GM23338 (cell line): ENCODE results near the gene PFKM. TPM values are rescaled to one million over a fixed set of nuclear protein-coding genes. Genes with fewer than 3 reads are reported as not detected.

Experiments used
- ATAC-seq: fragments of 200-7000 bp; cut with Tn5 transposase; 3 replicates; pipeline ENCODE4 v1.9.1; 2020
- DNase-seq: peaks from one replicate; pipeline ENCODE4 v3.0.0-alpha.2; 2015; ENCODE audit warnings: low spot score
- H2AFZ ChIP-seq: fragments of 200-600 bp; sonication (generic); 2 replicates; pipeline ENCODE4 v1.8.0; 2016; ENCODE audit warnings: antibody characterized with exemption, mild to moderate bottlenecking, moderate library complexity
- H3F3A ChIP-seq: fragments of 200-600 bp; sonication (generic); replicated peaks from 2 replicates; pipeline ENCODE4 v1.8.0; 2017; ENCODE audit warnings: antibody characterized with exemption, mixed run types, low read depth
- H3K27ac ChIP-seq: fragments of 200-600 bp; sonication (generic); 2 replicates; pipeline ENCODE4 v1.6.1; 2016; ENCODE audit warnings: low read depth
- H3K27me3 ChIP-seq: fragments of 200-600 bp; sonication (generic); 2 replicates; pipeline ENCODE4 v1.8.0; 2016; ENCODE audit warnings: mild to moderate bottlenecking, mixed run types, moderate library complexity; ENCODE audit not compliant: insufficient read depth
- H3K36me3 ChIP-seq: fragments of 200-600 bp; sonication (generic); 2 replicates; pipeline ENCODE4 v1.8.0; 2016; ENCODE audit warnings: mild to moderate bottlenecking; ENCODE audit not compliant: insufficient read depth
- H3K4me1 ChIP-seq: fragments of 200-600 bp; sonication (generic); 2 replicates; pipeline ENCODE4 v1.8.0; 2016; ENCODE audit warnings: mild to moderate bottlenecking, moderate library complexity; ENCODE audit not compliant: insufficient read depth
- H3K4me2 ChIP-seq: fragments of 200-600 bp; sonication (generic); 2 replicates; pipeline ENCODE4 v1.7.1; 2017; ENCODE audit warnings: mixed run types
- H3K4me3 ChIP-seq: fragments of 200-600 bp; sonication (generic); 2 replicates; pipeline ENCODE4 v1.6.1; 2016; ENCODE audit warnings: mixed run types
- H3K79me2 ChIP-seq: fragments of 200-600 bp; sonication (generic); replicated peaks from 2 replicates; pipeline ENCODE4 v1.8.0; 2017; ENCODE audit warnings: mild to moderate bottlenecking; ENCODE audit not compliant: insufficient read depth
- H3K9me2 ChIP-seq: fragments of 200-600 bp; sonication (generic); 2 replicates; pipeline ENCODE4 v1.8.0; 2017; ENCODE audit not compliant: insufficient read depth
- H4K20me1 ChIP-seq: fragments of 200-600 bp; sonication (generic); replicated peaks from 2 replicates; pipeline ENCODE4 v1.8.0; 2017; ENCODE audit warnings: mild to moderate bottlenecking; ENCODE audit not compliant: insufficient read depth
- H3K27ac Mint-ChIP-seq: 2 replicates; pipeline ENCODE4 v1.8.0; 2020; ENCODE audit warnings: inconsistent platforms, mild to moderate bottlenecking, moderate library complexity, mixed read lengths
- H3K27me3 Mint-ChIP-seq: 3 replicates; pipeline ENCODE4 v1.8.0; 2022; ENCODE audit warnings: low read depth, mild to moderate bottlenecking, moderate library complexity, mixed read lengths, inconsistent platforms; ENCODE audit not compliant: insufficient read depth, poor library complexity
- H3K36me3 Mint-ChIP-seq: 3 replicates; pipeline ENCODE4 v1.8.0; 2021; ENCODE audit warnings: low read depth, mild to moderate bottlenecking, inconsistent platforms, moderate library complexity, mixed read lengths
- H3K4me1 Mint-ChIP-seq: 3 replicates; pipeline ENCODE4 v1.8.0; 2020; ENCODE audit warnings: mild to moderate bottlenecking, inconsistent platforms, mixed read lengths
- H3K4me3 Mint-ChIP-seq: 3 replicates; pipeline ENCODE4 v1.8.0; 2021; ENCODE audit warnings: moderate library complexity, mild to moderate bottlenecking, inconsistent platforms, mixed read lengths
- H3K9me3 Mint-ChIP-seq: 3 replicates; pipeline ENCODE4 v1.8.0; 2020; ENCODE audit warnings: moderate library complexity, mild to moderate bottlenecking, inconsistent platforms, mixed read lengths
- CREB1 ChIP-seq: fragments of 250-450 bp; sonication (Bioruptor Pico); IDR thresholded peaks from 2 replicates; pipeline ENCODE4 v1.5.0; 2020; ENCODE audit warnings: low read depth, mild to moderate bottlenecking, moderate library complexity
- EZH2 ChIP-seq: fragments of 200-600 bp; sonication (generic); IDR thresholded peaks from one replicate; pipeline ENCODE4 v1.8.0; 2017; ENCODE audit warnings: antibody characterized with exemption, mild to moderate bottlenecking, low read depth; ENCODE audit not compliant: unreplicated experiment
- EZH2phosphoT487 ChIP-seq: fragments of 200-600 bp; sonication (generic); IDR thresholded peaks from one replicate; pipeline ENCODE4 v1.8.1; 2018; ENCODE audit warnings: antibody characterized with exemption; ENCODE audit not compliant: unreplicated experiment
- JUNB ChIP-seq: IDR thresholded peaks from one replicate; pipeline ENCODE4 v1.6.1; 2016; ENCODE audit warnings: antibody characterized with exemption; ENCODE audit not compliant: unreplicated experiment
- NANOG ChIP-seq: IDR thresholded peaks from 2 replicates; pipeline ENCODE4 v1.6.1; 2016; ENCODE audit warnings: antibody characterized with exemption, borderline replicate concordance
- POLR2AphosphoS5 ChIP-seq: IDR thresholded peaks from 2 replicates; pipeline ENCODE4 v1.6.1; 2016; ENCODE audit warnings: antibody characterized with exemption, low read depth
- STAT1 ChIP-seq: IDR thresholded peaks from one replicate; pipeline ENCODE4 v1.6.1; 2016; ENCODE audit warnings: antibody characterized with exemption; ENCODE audit not compliant: unreplicated experiment
- ZNF114 ChIP-seq: fragments of 250-450 bp; sonication (Bioruptor Pico); IDR thresholded peaks from 2 replicates; pipeline ENCODE4 v1.5.0; 2020; ENCODE audit warnings: mild to moderate bottlenecking, moderate library complexity
- ZNF331 ChIP-seq: fragments of 250-450 bp; sonication (Bioruptor Pico); IDR thresholded peaks from 2 replicates; pipeline ENCODE4 v1.5.0; 2020; ENCODE audit warnings: low read depth, mild to moderate bottlenecking, moderate library complexity
- polyA plus RNA-seq: library from polyadenylated mRNA; unstranded; fragments of >200 nt; fragmentation: Nextera tagmentation; extraction: Ambion mirVana; gene quantifications from 2 replicates; pipeline ENCODE4 v1.2.1, GENCODE V29; 2016
- total RNA-seq: library from RNA; depleted of rRNA; stranded (reverse); fragments of >200 nt; shearing (Covaris generic); gene quantifications from 2 replicates; pipeline ENCODE4 v1.2.3, GENCODE V29; 2014
- TF ChIP-seq, protein P1 (sequence below): IDR thresholded peaks from 2 replicates; pipeline ENCODE4 v1.6.1; 2016; ENCODE audit warnings: antibody characterized with exemption
- TF ChIP-seq, protein P2 (sequence below), 2 experiments: fragments of 200-600 bp in 1 of 2; sonication (generic) in 1 of 2; conservative IDR thresholded peaks; 2 replicates each; pipeline versions ENCODE4 v1.5.1 to v1.6.1; 2016 to 2017; ENCODE audit warnings: antibody characterized with exemption in 2 of 2, low read depth in 2 of 2, mild to moderate bottlenecking in 2 of 2, moderate library complexity in 1 of 2
- TF ChIP-seq, protein P3 (sequence below): IDR thresholded peaks from one replicate; pipeline ENCODE4 v1.6.1; 2018; ENCODE audit warnings: antibody characterized with exemption; ENCODE audit not compliant: unreplicated experiment
- TF ChIP-seq, protein P4 (sequence below): fragments of 250-450 bp; sonication (Bioruptor Pico); IDR thresholded peaks from 2 replicates; pipeline ENCODE4 v1.5.0; 2020; ENCODE audit warnings: mild to moderate bottlenecking, moderate library complexity

The PFKM gene
- total and polyA plus RNA-seq, 2 experiments from 2014 or later, result 47.2 to 82.5 TPM

DNA sequence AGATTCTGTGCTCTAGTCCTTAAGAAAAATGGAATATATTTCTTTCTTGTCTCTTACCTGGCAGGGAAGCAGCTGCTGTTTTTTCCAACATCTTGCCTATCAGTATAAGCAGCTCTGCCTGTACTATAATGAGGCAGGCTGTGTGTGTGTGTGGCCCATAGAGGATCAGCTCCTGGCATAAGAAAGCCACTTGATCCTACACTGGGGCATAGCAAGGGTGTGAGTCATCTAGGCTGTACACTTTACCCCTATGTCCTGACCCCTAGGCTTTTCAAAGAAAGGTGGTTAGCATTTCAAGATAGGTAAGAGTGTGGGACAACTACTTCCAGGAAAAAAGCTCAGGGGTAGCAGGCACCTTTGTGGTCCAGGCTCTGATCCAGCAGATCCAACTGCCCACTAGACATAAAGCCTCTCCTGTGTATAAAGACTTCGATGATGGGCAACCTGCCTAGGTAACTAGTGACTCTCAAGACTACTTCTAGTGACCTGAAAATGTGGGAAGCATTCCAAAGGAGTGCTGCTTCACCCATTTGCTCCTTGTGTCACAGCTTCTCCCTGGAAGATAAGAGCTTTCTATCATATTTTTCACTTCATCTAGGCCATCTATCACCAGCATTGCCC lies 8.4 kb upstream of the PFKM start:
- Histone ChIP-seq H3K4me1 (peaks cover 7% of the 10 kb centered on the region; the same call in 1 of the 2 replicates), H3K9me2 (no peaks in the 10 kb centered on the region), H3K79me2 (no peaks in the 10 kb centered on the region), H4K20me1 (no peaks in the 10 kb centered on the region), H3K4me3 (no peak overlapping the region), H2AFZ (no peak overlapping the region), H3K27me3 (peaks cover 20% of the 10 kb centered on the region), H3K36me3 (no peaks in the 10 kb centered on the region), H3K4me2 (no peak overlapping the region), H3K27ac (no peak overlapping the region), H3F3A (peaks cover 8% of the 10 kb centered on the region; the same call in 1 of the 2 replicates)
- Mint-ChIP-seq H3K4me3 (no peak overlapping the region), H3K36me3 (no peaks in the 10 kb centered on the region), H3K4me1 (peaks cover 7% of the 10 kb centered on the region), H3K27me3 (peaks cover 6% of the 10 kb centered on the region), H3K27ac (no peak overlapping the region), H3K9me3 (peaks cover 8% of the 10 kb centered on the region; the same call in 2 of the 3 replicates)
- ATAC-seq, result no peak
- DNase-seq, result no peak
- TF ChIP-seq, protein P1, sequence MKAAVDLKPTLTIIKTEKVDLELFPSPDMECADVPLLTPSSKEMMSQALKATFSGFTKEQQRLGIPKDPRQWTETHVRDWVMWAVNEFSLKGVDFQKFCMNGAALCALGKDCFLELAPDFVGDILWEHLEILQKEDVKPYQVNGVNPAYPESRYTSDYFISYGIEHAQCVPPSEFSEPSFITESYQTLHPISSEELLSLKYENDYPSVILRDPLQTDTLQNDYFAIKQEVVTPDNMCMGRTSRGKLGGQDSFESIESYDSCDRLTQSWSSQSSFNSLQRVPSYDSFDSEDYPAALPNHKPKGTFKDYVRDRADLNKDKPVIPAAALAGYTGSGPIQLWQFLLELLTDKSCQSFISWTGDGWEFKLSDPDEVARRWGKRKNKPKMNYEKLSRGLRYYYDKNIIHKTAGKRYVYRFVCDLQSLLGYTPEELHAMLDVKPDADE, result no peak
- TF ChIP-seq, protein P2, sequence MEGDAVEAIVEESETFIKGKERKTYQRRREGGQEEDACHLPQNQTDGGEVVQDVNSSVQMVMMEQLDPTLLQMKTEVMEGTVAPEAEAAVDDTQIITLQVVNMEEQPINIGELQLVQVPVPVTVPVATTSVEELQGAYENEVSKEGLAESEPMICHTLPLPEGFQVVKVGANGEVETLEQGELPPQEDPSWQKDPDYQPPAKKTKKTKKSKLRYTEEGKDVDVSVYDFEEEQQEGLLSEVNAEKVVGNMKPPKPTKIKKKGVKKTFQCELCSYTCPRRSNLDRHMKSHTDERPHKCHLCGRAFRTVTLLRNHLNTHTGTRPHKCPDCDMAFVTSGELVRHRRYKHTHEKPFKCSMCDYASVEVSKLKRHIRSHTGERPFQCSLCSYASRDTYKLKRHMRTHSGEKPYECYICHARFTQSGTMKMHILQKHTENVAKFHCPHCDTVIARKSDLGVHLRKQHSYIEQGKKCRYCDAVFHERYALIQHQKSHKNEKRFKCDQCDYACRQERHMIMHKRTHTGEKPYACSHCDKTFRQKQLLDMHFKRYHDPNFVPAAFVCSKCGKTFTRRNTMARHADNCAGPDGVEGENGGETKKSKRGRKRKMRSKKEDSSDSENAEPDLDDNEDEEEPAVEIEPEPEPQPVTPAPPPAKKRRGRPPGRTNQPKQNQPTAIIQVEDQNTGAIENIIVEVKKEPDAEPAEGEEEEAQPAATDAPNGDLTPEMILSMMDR (conservative IDR thresholded peaks at IDR 0.05; ENCODE audit: low read depth in 2 of 2), result no peak
- no peak for TF ChIP-seq POLR2AphosphoS5
- TF ChIP-seq, protein P3, sequence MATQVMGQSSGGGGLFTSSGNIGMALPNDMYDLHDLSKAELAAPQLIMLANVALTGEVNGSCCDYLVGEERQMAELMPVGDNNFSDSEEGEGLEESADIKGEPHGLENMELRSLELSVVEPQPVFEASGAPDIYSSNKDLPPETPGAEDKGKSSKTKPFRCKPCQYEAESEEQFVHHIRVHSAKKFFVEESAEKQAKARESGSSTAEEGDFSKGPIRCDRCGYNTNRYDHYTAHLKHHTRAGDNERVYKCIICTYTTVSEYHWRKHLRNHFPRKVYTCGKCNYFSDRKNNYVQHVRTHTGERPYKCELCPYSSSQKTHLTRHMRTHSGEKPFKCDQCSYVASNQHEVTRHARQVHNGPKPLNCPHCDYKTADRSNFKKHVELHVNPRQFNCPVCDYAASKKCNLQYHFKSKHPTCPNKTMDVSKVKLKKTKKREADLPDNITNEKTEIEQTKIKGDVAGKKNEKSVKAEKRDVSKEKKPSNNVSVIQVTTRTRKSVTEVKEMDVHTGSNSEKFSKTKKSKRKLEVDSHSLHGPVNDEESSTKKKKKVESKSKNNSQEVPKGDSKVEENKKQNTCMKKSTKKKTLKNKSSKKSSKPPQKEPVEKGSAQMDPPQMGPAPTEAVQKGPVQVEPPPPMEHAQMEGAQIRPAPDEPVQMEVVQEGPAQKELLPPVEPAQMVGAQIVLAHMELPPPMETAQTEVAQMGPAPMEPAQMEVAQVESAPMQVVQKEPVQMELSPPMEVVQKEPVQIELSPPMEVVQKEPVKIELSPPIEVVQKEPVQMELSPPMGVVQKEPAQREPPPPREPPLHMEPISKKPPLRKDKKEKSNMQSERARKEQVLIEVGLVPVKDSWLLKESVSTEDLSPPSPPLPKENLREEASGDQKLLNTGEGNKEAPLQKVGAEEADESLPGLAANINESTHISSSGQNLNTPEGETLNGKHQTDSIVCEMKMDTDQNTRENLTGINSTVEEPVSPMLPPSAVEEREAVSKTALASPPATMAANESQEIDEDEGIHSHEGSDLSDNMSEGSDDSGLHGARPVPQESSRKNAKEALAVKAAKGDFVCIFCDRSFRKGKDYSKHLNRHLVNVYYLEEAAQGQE, result no peak
- no peak for TF ChIP-seq JUNB
- TF ChIP-seq ZNF114 (CRISPR knock-in tag), result no peak
- TF ChIP-seq CREB1 (CRISPR knock-in tag), result no peak
- TF ChIP-seq EZH2, result no peak
- no peak for TF ChIP-seq NANOG
- TF ChIP-seq STAT1, result no peak
- TF ChIP-seq, protein P4, sequence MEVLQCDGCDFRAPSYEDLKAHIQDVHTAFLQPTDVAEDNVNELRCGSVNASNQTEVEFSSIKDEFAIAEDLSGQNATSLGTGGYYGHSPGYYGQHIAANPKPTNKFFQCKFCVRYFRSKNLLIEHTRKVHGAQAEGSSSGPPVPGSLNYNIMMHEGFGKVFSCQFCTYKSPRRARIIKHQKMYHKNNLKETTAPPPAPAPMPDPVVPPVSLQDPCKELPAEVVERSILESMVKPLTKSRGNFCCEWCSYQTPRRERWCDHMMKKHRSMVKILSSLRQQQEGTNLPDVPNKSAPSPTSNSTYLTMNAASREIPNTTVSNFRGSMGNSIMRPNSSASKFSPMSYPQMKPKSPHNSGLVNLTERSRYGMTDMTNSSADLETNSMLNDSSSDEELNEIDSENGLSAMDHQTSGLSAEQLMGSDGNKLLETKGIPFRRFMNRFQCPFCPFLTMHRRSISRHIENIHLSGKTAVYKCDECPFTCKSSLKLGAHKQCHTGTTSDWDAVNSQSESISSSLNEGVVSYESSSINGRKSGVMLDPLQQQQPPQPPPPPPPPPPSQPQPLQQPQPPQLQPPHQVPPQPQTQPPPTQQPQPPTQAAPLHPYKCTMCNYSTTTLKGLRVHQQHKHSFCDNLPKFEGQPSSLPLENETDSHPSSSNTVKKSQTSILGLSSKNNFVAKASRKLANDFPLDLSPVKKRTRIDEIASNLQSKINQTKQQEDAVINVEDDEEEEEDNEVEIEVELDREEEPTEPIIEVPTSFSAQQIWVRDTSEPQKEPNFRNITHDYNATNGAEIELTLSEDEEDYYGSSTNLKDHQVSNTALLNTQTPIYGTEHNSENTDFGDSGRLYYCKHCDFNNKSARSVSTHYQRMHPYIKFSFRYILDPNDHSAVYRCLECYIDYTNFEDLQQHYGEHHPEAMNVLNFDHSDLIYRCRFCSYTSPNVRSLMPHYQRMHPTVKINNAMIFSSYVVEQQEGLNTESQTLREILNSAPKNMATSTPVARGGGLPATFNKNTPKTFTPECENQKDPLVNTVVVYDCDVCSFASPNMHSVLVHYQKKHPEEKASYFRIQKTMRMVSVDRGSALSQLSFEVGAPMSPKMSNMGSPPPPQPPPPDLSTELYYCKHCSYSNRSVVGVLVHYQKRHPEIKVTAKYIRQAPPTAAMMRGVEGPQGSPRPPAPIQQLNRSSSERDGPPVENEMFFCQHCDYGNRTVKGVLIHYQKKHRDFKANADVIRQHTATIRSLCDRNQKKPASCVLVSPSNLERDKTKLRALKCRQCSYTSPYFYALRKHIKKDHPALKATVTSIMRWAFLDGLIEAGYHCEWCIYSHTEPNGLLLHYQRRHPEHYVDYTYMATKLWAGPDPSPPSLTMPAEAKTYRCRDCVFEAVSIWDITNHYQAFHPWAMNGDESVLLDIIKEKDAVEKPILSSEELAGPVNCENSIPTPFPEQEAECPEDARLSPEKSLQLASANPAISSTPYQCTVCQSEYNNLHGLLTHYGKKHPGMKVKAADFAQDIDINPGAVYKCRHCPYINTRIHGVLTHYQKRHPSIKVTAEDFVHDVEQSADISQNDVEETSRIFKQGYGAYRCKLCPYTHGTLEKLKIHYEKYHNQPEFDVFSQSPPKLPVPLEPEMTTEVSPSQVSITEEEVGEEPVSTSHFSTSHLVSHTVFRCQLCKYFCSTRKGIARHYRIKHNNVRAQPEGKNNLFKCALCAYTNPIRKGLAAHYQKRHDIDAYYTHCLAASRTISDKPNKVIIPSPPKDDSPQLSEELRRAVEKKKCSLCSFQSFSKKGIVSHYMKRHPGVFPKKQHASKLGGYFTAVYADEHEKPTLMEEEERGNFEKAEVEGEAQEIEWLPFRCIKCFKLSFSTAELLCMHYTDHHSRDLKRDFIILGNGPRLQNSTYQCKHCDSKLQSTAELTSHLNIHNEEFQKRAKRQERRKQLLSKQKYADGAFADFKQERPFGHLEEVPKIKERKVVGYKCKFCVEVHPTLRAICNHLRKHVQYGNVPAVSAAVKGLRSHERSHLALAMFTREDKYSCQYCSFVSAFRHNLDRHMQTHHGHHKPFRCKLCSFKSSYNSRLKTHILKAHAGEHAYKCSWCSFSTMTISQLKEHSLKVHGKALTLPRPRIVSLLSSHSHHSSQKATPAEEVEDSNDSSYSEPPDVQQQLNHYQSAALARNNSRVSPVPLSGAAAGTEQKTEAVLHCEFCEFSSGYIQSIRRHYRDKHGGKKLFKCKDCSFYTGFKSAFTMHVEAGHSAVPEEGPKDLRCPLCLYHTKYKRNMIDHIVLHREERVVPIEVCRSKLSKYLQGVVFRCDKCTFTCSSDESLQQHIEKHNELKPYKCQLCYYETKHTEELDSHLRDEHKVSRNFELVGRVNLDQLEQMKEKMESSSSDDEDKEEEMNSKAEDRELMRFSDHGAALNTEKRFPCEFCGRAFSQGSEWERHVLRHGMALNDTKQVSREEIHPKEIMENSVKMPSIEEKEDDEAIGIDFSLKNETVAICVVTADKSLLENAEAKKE (CRISPR knock-in tag), result no peak
- no peak for TF ChIP-seq ZNF331 (CRISPR knock-in tag)
- no peak for TF ChIP-seq EZH2phosphoT487
